HFF-Myc (cell line): ENCODE results near the gene ZDHHC18.
A peak's percentile ranks its signal among the peaks of the same experiment; 100 is the strongest.

Experiments used
- DNase-seq: peaks from one replicate; pipeline ENCODE4 v3.0.0-alpha.2; 2011; ENCODE audit warnings: low read depth; ENCODE audit errors: extremely low read depth
- H3K4me3 ChIP-seq: replicated peaks from 2 replicates; pipeline ENCODE4 v1.5.1; 2011; ENCODE audit warnings: low read depth, mild to moderate bottlenecking, control low read depth, low read length
- TF ChIP-seq, protein P1 (sequence below): IDR thresholded peaks from 2 replicates; pipeline ENCODE4 v1.5.1; 2012; ENCODE audit warnings: mild to moderate bottlenecking, low read depth, low read length, control low read depth; ENCODE audit errors: missing control alignments

ZDHHC18 gene, protein sequence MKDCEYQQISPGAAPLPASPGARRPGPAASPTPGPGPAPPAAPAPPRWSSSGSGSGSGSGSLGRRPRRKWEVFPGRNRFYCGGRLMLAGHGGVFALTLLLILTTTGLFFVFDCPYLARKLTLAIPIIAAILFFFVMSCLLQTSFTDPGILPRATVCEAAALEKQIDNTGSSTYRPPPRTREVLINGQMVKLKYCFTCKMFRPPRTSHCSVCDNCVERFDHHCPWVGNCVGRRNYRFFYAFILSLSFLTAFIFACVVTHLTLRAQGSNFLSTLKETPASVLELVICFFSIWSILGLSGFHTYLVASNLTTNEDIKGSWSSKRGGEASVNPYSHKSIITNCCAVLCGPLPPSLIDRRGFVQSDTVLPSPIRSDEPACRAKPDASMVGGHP

DNA sequence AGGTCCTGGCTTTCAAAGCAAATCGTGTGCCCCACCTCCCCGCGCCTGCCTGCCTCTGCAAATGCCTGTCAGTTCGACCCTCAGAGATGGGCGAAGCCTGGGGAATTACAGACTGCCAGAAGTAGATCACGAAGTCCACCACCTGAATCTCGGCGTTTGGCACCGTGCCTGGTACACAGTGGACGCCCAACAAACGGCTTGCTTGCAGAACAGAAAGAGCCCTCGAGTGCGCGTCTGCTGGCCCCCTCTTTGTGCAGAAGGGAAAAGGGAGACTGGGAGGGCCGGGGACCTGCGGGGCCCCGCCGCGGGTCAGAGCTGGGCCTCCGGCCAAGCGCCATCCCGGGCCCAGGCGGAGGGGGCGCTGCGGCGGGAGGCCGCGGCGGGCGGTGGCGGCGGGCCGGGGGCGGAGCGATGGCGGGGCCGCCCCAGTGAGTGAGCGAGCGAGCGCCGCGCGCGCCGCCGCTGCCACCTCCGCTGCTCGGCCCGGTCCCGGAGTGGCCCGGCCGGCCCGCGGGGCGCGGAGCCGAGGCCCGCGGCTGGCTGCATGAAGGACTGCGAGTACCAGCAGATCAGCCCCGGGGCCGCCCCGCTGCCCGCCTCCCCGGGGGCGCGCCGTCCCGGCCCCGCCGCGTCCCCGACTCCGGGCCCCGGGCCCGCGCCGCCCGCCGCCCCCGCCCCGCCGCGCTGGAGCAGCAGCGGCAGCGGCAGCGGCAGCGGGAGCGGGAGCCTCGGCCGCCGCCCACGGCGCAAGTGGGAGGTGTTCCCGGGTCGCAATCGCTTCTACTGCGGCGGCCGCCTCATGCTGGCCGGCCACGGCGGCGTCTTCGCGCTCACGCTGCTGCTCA, at the start of gene ZDHHC18:
ZDHHC18 (plus strand) TSS at position 428 of the 845 bp plus-strand sequence; CDS start at position 545, 117 bp downstream.
- no peak for DNase-seq
- peak within 1 kb of the TSS; percentile 66 for H3K4me3 ChIP-seq
- TF ChIP-seq, protein P1, sequence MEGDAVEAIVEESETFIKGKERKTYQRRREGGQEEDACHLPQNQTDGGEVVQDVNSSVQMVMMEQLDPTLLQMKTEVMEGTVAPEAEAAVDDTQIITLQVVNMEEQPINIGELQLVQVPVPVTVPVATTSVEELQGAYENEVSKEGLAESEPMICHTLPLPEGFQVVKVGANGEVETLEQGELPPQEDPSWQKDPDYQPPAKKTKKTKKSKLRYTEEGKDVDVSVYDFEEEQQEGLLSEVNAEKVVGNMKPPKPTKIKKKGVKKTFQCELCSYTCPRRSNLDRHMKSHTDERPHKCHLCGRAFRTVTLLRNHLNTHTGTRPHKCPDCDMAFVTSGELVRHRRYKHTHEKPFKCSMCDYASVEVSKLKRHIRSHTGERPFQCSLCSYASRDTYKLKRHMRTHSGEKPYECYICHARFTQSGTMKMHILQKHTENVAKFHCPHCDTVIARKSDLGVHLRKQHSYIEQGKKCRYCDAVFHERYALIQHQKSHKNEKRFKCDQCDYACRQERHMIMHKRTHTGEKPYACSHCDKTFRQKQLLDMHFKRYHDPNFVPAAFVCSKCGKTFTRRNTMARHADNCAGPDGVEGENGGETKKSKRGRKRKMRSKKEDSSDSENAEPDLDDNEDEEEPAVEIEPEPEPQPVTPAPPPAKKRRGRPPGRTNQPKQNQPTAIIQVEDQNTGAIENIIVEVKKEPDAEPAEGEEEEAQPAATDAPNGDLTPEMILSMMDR, result peak; percentile 29

DNA sequence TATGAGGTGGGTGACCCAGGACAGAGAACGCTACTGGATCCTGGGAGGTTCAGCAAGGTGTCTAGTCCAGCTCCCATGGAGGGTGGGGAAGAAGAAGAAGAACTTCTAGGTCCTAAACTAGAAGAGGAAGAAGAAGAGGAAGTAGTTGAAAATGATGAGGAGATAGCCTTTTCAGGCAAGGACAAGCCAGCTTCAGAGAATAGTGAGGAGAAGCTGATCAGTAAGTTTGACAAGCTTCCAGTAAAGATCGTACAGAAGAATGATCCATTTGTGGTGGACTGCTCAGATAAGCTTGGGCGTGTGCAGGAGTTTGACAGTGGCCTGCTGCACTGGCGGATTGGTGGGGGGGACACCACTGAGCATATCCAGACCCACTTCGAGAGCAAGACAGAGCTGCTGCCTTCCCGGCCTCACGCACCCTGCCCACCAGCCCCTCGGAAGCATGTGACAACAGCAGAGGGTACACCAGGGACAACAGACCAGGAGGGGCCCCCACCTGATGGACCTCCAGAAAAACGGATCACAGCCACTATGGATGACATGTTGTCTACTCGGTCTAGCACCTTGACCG, 47.3 kb upstream of the ZDHHC18 start:
- TF ChIP-seq, protein P1, result no peak
- DNase-seq, result no peak
- no peak overlapping the region for H3K4me3 ChIP-seq

DNA sequence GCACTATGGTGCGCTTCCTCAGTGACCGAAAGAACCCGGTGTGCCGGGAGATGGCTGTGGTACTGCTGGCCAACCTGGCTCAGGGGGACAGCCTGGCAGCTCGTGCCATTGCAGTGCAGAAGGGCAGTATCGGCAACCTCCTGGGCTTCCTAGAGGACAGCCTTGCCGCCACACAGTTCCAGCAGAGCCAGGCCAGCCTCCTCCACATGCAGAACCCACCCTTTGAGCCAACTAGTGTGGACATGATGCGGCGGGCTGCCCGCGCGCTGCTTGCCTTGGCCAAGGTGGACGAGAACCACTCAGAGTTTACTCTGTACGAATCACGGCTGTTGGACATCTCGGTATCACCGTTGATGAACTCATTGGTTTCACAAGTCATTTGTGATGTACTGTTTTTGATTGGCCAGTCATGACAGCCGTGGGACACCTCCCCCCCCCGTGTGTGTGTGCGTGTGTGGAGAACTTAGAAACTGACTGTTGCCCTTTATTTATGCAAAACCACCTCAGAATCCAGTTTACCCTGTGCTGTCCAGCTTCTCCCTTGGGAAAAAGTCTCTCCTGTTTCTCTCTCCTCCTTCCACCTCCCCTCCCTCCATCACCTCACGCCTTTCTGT, 46.0 kb upstream of the ZDHHC18 start:
- DNase-seq, result no peak
- TF ChIP-seq, protein P1, result no peak
- no peak overlapping the region for H3K4me3 ChIP-seq

DNA sequence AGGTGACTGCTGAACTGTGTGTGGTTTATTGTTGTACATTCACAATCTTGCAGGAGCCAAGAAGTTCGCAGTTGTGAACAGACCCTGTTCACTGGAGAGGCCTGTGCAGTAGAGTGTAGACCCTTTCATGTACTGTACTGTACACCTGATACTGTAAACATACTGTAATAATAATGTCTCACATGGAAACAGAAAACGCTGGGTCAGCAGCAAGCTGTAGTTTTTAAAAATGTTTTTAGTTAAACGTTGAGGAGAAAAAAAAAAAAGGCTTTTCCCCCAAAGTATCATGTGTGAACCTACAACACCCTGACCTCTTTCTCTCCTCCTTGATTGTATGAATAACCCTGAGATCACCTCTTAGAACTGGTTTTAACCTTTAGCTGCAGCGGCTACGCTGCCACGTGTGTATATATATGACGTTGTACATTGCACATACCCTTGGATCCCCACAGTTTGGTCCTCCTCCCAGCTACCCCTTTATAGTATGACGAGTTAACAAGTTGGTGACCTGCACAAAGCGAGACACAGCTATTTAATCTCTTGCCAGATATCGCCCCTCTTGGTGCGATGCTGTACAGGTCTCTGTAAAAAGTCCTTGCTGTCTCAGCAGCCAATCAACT, 45.2 kb upstream of the ZDHHC18 start:
- TF ChIP-seq, protein P1, result no peak
- H3K4me3 ChIP-seq, result no peak overlapping the region
- DNase-seq, result no peak

DNA sequence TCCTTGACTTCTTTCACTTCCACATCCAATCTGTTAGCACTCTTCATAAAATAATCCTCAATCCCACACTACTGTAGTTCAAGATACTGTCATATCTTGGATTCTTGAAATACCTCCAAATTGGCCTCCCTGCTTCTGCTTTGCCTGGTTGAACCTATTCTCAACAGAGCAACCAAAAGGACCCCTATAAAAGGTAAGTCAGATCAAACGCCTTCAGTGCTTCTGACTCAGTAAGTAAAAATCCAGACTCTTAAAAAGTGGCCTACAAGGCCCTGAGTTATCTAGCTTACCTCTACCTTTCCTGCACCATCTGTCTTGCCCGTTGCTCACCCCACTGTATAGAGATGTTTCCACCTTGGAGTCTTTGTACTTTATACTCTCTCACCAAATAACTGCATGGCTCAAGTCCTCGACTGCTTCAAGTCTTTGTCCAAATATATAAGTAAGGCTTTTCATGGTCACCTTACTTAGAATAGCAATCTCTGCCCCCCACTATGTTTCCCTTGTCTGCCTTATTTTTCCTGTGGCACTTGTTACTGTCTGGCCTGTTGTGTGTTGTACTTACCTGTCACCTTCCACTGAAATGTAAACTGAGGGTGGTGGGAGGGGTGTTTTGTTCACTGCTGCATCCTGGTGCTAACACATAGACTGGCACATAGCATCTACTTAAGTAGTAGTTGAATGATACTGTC, 43.8 kb upstream of the ZDHHC18 start:
- TF ChIP-seq, protein P1, result no peak

More for the DNA sequence above, 43.8 kb upstream of the ZDHHC18 start:
- DNase-seq, result no peak
- H3K4me3 ChIP-seq, result no peak overlapping the region
